Measurements from ENCODE around the gene GMDS. TPM values are rescaled to one million over a fixed set of nuclear protein-coding genes. Genes with fewer than 3 reads are reported as not detected.

Gene GMDS
- total RNA-seq, 1 experiment from 2014 or later, result 31.1 TPM

DNA sequence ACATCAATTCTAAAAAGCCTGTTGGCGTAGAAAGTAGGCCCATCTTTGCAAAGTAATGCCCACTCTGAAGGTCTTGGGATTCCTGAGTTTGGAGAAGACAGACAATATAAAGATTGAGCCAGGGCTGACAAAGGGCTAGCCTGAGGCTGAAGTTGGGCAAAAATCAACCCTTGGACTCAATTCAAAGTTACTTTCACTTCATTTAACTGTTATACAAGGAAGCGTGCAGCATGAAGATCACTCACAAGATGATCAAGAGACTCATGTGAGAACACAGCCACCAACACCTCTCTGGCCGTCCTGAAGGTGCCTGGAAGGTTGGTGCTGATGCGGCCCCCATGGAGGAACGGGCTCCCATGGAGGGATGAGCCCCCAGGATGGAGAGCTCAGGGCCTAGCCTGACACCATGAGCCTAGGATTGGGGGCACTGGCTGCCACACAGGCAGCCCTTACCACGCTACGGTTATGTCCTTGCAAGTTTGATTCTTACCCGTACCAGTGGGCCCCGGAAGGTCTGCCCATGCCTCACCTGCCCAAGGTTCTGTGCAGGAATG lies 609.1 kb downstream of the GMDS start:
- TF ChIP-seq, protein P1, sequence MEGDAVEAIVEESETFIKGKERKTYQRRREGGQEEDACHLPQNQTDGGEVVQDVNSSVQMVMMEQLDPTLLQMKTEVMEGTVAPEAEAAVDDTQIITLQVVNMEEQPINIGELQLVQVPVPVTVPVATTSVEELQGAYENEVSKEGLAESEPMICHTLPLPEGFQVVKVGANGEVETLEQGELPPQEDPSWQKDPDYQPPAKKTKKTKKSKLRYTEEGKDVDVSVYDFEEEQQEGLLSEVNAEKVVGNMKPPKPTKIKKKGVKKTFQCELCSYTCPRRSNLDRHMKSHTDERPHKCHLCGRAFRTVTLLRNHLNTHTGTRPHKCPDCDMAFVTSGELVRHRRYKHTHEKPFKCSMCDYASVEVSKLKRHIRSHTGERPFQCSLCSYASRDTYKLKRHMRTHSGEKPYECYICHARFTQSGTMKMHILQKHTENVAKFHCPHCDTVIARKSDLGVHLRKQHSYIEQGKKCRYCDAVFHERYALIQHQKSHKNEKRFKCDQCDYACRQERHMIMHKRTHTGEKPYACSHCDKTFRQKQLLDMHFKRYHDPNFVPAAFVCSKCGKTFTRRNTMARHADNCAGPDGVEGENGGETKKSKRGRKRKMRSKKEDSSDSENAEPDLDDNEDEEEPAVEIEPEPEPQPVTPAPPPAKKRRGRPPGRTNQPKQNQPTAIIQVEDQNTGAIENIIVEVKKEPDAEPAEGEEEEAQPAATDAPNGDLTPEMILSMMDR (IDR thresholded peaks at IDR 0.05; ENCODE audit: insufficient read depth in 1 of 2, low read depth in 1 of 2, low read length in 1 of 2, severe bottlenecking in 1 of 2, unreplicated experiment in 1 of 2), result no peak
- no peaks in the 10 kb centered on the region for H3K36me3 ChIP-seq (ENCODE audit: control insufficient read depth, insufficient read depth, low read length)
- DNase-seq, result no peak
- Mint-ChIP-seq H3K4me1 (ENCODE audit: low read depth, unreplicated experiment) (peaks cover 11% of the 10 kb centered on the region), H3K9me3 (ENCODE audit: unreplicated experiment) (no peaks in the 10 kb centered on the region), H3K36me3 (ENCODE audit: insufficient read depth, unreplicated experiment) (peaks cover 3% of the 10 kb centered on the region), H3K27me3 (ENCODE audit: insufficient read depth, unreplicated experiment) (no peaks in the 10 kb centered on the region), H3K4me3 (ENCODE audit: unreplicated experiment) (no peak overlapping the region), H3K27ac (ENCODE audit: unreplicated experiment) (peak overlapping the region; percentile 25)
- ChIA-PET CTCF (no interaction called here), POLR2A (no interaction called here)
- H3K9me3 ChIP-seq, result no peaks in the 10 kb centered on the region
- H3K4me1 ChIP-seq, result peaks cover 30% of the 10 kb centered on the region
- H3K4me3 ChIP-seq (ENCODE audit: low read depth, low read length), result no peak overlapping the region
- intact Hi-C loops (cut with micrococcal nuclease; ENCODE audit: unreplicated experiment), result no loop called here
- H3K27me3 ChIP-seq (replicated peaks; ENCODE audit: control insufficient read depth, insufficient read depth, low read length), result no peaks in the 10 kb centered on the region
- BruUV-seq (replicated peaks), result no TSS peak

- CTCF ChIA-PET, result no interaction called here
- intact Hi-C loops (cut with micrococcal nuclease; ENCODE audit: unreplicated experiment), result no loop called here
Observed at GRCh38 chr6:1635305-1636010, 609.9 kb downstream of the GMDS start.

DNA sequence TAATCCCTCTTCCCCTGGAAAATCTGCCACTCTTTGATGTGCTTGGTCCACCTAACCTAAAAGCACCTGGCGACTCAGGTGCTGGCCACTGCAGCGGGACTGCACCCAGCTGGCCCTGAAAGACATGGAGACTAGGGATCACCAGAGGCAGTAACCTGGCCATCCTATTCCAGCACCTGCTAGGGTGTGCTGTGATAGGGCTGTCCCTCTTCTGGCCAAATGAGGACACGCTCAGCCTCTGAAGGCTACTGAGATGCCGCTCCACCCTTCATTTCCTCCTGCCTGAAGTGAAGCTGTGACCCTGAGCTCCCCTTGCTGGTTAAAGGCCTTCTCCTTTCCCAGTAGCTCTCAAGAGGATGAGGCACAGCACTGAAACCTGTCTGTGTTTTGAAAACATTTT lies 611.3 kb downstream of the GMDS start:
- H3K4me1 ChIP-seq, result peaks cover 34% of the 10 kb centered on the region
- Mint-ChIP-seq H3K27ac (ENCODE audit: unreplicated experiment) (no peak overlapping the region), H3K27me3 (ENCODE audit: insufficient read depth, unreplicated experiment) (no peaks in the 10 kb centered on the region), H3K4me1 (ENCODE audit: low read depth, unreplicated experiment) (peaks cover 8% of the 10 kb centered on the region), H3K4me3 (ENCODE audit: unreplicated experiment) (no peak overlapping the region), H3K9me3 (ENCODE audit: unreplicated experiment) (no peaks in the 10 kb centered on the region), H3K36me3 (ENCODE audit: insufficient read depth, unreplicated experiment) (no peaks in the 10 kb centered on the region)
- intact Hi-C loops (cut with micrococcal nuclease; ENCODE audit: unreplicated experiment), result no loop called here
- ChIA-PET CTCF (no interaction called here), POLR2A (no interaction called here)
- TF ChIP-seq, protein P1 (IDR thresholded peaks at IDR 0.05; ENCODE audit: insufficient read depth in 1 of 2, low read depth in 1 of 2, low read length in 1 of 2, severe bottlenecking in 1 of 2, unreplicated experiment in 1 of 2), result no peak
- H3K4me3 ChIP-seq (ENCODE audit: low read depth, low read length), result no peak overlapping the region
- peak in 1 of 2 experiments; percentile 25 for DNase-seq
- BruUV-seq (replicated peaks), result no TSS peak
- no peaks in the 10 kb centered on the region for H3K9me3 ChIP-seq
- no peaks in the 10 kb centered on the region for H3K36me3 ChIP-seq (ENCODE audit: control insufficient read depth, insufficient read depth, low read length)
- no peaks in the 10 kb centered on the region for H3K27me3 ChIP-seq (replicated peaks; ENCODE audit: control insufficient read depth, insufficient read depth, low read length)

More at GRCh38 chr6:1635305-1636010, 609.9 kb downstream of the GMDS start:
- Mint-ChIP-seq H3K4me3 (ENCODE audit: unreplicated experiment) (no peak overlapping the region), H3K36me3 (ENCODE audit: insufficient read depth, unreplicated experiment) (no peaks in the 10 kb centered on the region), H3K9me3 (ENCODE audit: unreplicated experiment) (no peaks in the 10 kb centered on the region), H3K27me3 (ENCODE audit: insufficient read depth, unreplicated experiment) (no peaks in the 10 kb centered on the region), H3K27ac (ENCODE audit: unreplicated experiment) (no peak overlapping the region), H3K4me1 (ENCODE audit: low read depth, unreplicated experiment) (peaks cover 8% of the 10 kb centered on the region)
- DNase-seq, result no peak
- TF ChIP-seq, protein P1 (IDR thresholded peaks at IDR 0.05; ENCODE audit: insufficient read depth in 1 of 2, low read depth in 1 of 2, low read length in 1 of 2, severe bottlenecking in 1 of 2, unreplicated experiment in 1 of 2), result no peak
- Histone ChIP-seq H3K4me1 (peaks cover 30% of the 10 kb centered on the region), H3K36me3 (ENCODE audit: control insufficient read depth, insufficient read depth, low read length) (no peaks in the 10 kb centered on the region), H3K4me3 (ENCODE audit: low read depth, low read length) (no peak overlapping the region), H3K27me3 (replicated peaks; ENCODE audit: control insufficient read depth, insufficient read depth, low read length) (no peaks in the 10 kb centered on the region), H3K9me3 (no peaks in the 10 kb centered on the region)
- POLR2A ChIA-PET, result no interaction called here
- no TSS peak for BruUV-seq (replicated peaks)

Data from Caco-2 (cell line).